Neural progenitor cell (in vitro differentiated cells): ENCODE data around the gene ADRB1.

Experiments used
- CTCF ChIP-seq: fragments of 200-600 bp; sonication (generic); IDR thresholded peaks from 2 replicates; pipeline ENCODE4 v1.5.1; 2017; ENCODE audit warnings: antibody characterized with exemption, mild to moderate bottlenecking
- EZH2phosphoT487 ChIP-seq: fragments of 200-600 bp; sonication (generic); IDR thresholded peaks from 2 replicates; pipeline ENCODE4 v1.6.1; 2017; ENCODE audit warnings: antibody characterized with exemption

- TF ChIP-seq CTCF: no peak
- TF ChIP-seq EZH2phosphoT487: no peak
Observed at GRCh38 chr10:114038819-114039218, 4.8 kb upstream of the ADRB1 start.
